ENCODE data around the gene ZNF324. TPM values are rescaled to one million over a fixed set of nuclear protein-coding genes. Genes with fewer than 3 reads are reported as not detected.

Gene ZNF324
- total and polyA plus RNA-seq, 2 of the 8 experiments (the other 6 are each of a cell fraction or from before 2014, with no cell fraction given), result 5.1 to 5.8 TPM

- peak in 1 of 3 experiments; percentile 16; a peak in 1 of 4 replicates for TF ChIP-seq CTCF (IDR thresholded peaks at IDR 0.05; ENCODE audit: control extremely low read depth in 1 of 3, insufficient read depth in 1 of 3, low read depth in 1 of 3, low read length in 3 of 3)
- TF ChIP-seq SIRT6 (IDR thresholded peaks at IDR 0.05; ENCODE audit: low read length), result no peak
- TF ChIP-seq SIN3A (conservative IDR thresholded peaks at IDR 0.05 in 1 of 2, IDR thresholded peaks at IDR 0.05 in 1 of 2; ENCODE audit: low read depth in 1 of 2, low read length in 2 of 2), result peak; percentile 86 to 96; a peak in 3 of 4 replicates
- no peak for TF ChIP-seq E2F6 (IDR thresholded peaks at IDR 0.05)
- TF ChIP-seq RAD21 (IDR thresholded peaks at IDR 0.05 in 1 of 2, conservative IDR thresholded peaks at IDR 0.05 in 1 of 2; ENCODE audit: low read depth in 2 of 2, low read length in 2 of 2), result 0 out of 4 replicates have a peak, but pooled peaks of 1 of the 2 experiments have one; percentile 0
- 0 out of 2 replicates have a peak, but pooled peaks have one; percentile 24 for TF ChIP-seq SP4 (IDR thresholded peaks at IDR 0.05; ENCODE audit: low read length)
- no peak for TF ChIP-seq SUZ12 (IDR thresholded peaks at IDR 0.05; ENCODE audit: low read length)
- peak; percentile 13; the same call in 1 of the 2 replicates for TF ChIP-seq TBP (IDR thresholded peaks at IDR 0.05; ENCODE audit: low read depth, low read length)
- no peak for TF ChIP-seq ZNF274 (IDR thresholded peaks at IDR 0.05; ENCODE audit: borderline replicate concordance, extremely low read depth, low read length)
- peak; percentile 81 for TF ChIP-seq SP1 (IDR thresholded peaks at IDR 0.05; ENCODE audit: low read depth, low read length)
- peak; percentile 31 for TF ChIP-seq SAP30 (IDR thresholded peaks at IDR 0.05; ENCODE audit: insufficient read depth, insufficient replicate concordance, low read length)
- TF ChIP-seq SP2 (IDR thresholded peaks at IDR 0.05; ENCODE audit: low read length), result peak; percentile 36; the same call in 1 of the 2 replicates
- peak; percentile 82 for TF ChIP-seq CREB1 (IDR thresholded peaks at IDR 0.05)
- peak; percentile 94 for TF ChIP-seq GABPA (IDR thresholded peaks at IDR 0.05; ENCODE audit: borderline replicate concordance, insufficient read depth, low read length)
- TF ChIP-seq HDAC2 (IDR thresholded peaks at IDR 0.05; ENCODE audit: borderline replicate concordance in 1 of 2, low read depth in 2 of 2, low read length in 2 of 2), result peak in 1 of 2 experiments; percentile 20; a peak in 1 of 4 replicates
These were observed 15.3 kb upstream of the ZNF324 start, which contains the start of gene ZNF324B (continued) for GRCh38 chr19:58451358-58452101.
